GDM1 (cell line): ENCODE measurements around the gene SND1.

ENCODE experiments used
- DNase-seq: peaks from one replicate; lab custom pipeline; 2025; lab: John Stamatoyannopoulos, UW

SND1 gene

GRCh38 chr7:127996253-127997071 lies 344.5 kb downstream of the SND1 start:
- no peak for DNase-seq

- DNase-seq: no peak
These were observed 345.4 kb downstream of the SND1 start for GRCh38 chr7:127997226-127997922.

GRCh38 chr7:127998671-127999070 lies 346.7 kb downstream of the SND1 start:
- DNase-seq: no peak

GRCh38 chr7:128000048-128000447 lies 348.1 kb downstream of the SND1 start:
- no peak for DNase-seq

GRCh38 chr7:128000854-128001265 lies 348.9 kb downstream of the SND1 start:
- no peak for DNase-seq

- DNase-seq: no peak
These were observed 351.2 kb downstream of the SND1 start for GRCh38 chr7:128003167-128003566.

GRCh38 chr7:128003787-128004186 lies 351.8 kb downstream of the SND1 start:
- DNase-seq: no peak

- no peak for DNase-seq
These were observed 352.6 kb downstream of the SND1 start for GRCh38 chr7:128004623-128005022.

- DNase-seq: no peak
These were observed 353.1 kb downstream of the SND1 start for GRCh38 chr7:128005117-128005516.

- no peak for DNase-seq
These were observed 353.8 kb downstream of the SND1 start for GRCh38 chr7:128005759-128006159.

- no peak for DNase-seq
These were observed 354.7 kb downstream of the SND1 start for GRCh38 chr7:128006550-128007302.

- no peak for DNase-seq
These were observed 355.3 kb downstream of the SND1 start for GRCh38 chr7:128007303-128007680.

- no peak for DNase-seq
These were observed 356.1 kb downstream of the SND1 start for GRCh38 chr7:128008141-128008540.

- DNase-seq: no peak
These were observed 356.8 kb downstream of the SND1 start for GRCh38 chr7:128008744-128009143.

GRCh38 chr7:128010391-128011127 lies 358.6 kb downstream of the SND1 start:
- DNase-seq: no peak

GRCh38 chr7:128011131-128011661 lies 359.2 kb downstream of the SND1 start:
- DNase-seq: no peak

- no peak for DNase-seq
These were observed 362.8 kb downstream of the SND1 start for GRCh38 chr7:128014811-128015210.

GRCh38 chr7:128017460-128017859 lies 365.5 kb downstream of the SND1 start:
- no peak for DNase-seq

GRCh38 chr7:128017862-128018845 lies 366.2 kb downstream of the SND1 start:
- DNase-seq: no peak

GRCh38 chr7:128019288-128019687 lies 367.3 kb downstream of the SND1 start:
- no peak for DNase-seq

- no peak for DNase-seq
These were observed 368.2 kb downstream of the SND1 start for GRCh38 chr7:128020159-128020558.
